ENCODE measurements around the gene NFE2L2. TPM values are rescaled to one million over a fixed set of nuclear protein-coding genes. Genes with fewer than 3 reads are reported as not detected.

NFE2L2 gene
- total and polyA plus RNA-seq, 2 experiments from 2014 or later, result 35.0 to 39.1 TPM

DNA sequence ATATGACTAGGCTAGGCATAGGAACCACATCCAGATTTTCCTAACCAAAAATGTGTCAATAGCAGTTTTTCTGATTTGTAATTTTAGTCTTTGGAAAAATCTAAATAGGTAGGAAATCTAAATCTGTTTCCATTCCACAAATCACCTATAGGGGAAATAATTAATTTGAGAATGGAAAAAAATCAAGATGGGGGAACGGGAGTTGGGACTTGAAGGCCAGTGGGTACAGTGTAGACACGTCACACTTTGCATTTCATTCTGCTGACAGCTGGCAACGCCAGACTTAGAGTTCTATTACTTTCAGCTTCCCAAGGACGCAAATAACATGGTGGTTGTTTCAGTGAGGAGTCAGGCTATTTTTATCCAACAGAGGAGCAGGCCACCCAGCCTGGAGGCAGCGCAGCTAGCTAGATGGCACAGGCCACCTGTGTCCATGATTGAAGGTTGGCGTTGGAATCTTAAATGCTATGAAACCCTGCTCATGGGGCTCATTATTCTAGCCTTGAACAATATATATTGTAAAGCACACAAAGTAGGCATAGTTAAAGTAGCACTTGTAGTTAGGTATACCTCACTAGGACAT lies 28.6 kb downstream of the NFE2L2 start:
- H3K36me3 Mint-ChIP-seq (ENCODE audit: low read depth), result peaks cover 30% of the 10 kb centered on the region
- no peak overlapping the region for H3K27ac ChIP-seq (ENCODE audit: low read depth)

More for the DNA sequence above, 28.6 kb downstream of the NFE2L2 start:
- DNase-seq (ENCODE audit: low spot score) (no peak), ATAC-seq (no peak)
- H4K20me1 ChIP-seq (replicated peaks; ENCODE audit: insufficient read depth), result peaks cover 53% of the 10 kb centered on the region
- no peak overlapping the region for H3K27ac Mint-ChIP-seq
- H3K4me1 Mint-ChIP-seq, result peaks cover 11% of the 10 kb centered on the region; the same call in 2 of the 3 replicates
- 0 out of 2 replicates have a peak, but pooled peaks cover 2% of the 10 kb centered on the region for H3F3A ChIP-seq (replicated peaks; ENCODE audit: low read depth)
- TF ChIP-seq CREB1 (CRISPR knock-in tag; IDR thresholded peaks at IDR 0.05; ENCODE audit: low read depth), result no peak
- no peak for TF ChIP-seq NANOG (IDR thresholded peaks at IDR 0.05; ENCODE audit: borderline replicate concordance)
- no peak for TF ChIP-seq EZH2phosphoT487 (IDR thresholded peaks at IDR 0.05; ENCODE audit: unreplicated experiment)
- no peak for TF ChIP-seq EZH2 (IDR thresholded peaks at IDR 0.05; ENCODE audit: low read depth, unreplicated experiment)
- no peak for TF ChIP-seq STAT1 (IDR thresholded peaks at IDR 0.05; ENCODE audit: unreplicated experiment)
- TF ChIP-seq, protein P1, sequence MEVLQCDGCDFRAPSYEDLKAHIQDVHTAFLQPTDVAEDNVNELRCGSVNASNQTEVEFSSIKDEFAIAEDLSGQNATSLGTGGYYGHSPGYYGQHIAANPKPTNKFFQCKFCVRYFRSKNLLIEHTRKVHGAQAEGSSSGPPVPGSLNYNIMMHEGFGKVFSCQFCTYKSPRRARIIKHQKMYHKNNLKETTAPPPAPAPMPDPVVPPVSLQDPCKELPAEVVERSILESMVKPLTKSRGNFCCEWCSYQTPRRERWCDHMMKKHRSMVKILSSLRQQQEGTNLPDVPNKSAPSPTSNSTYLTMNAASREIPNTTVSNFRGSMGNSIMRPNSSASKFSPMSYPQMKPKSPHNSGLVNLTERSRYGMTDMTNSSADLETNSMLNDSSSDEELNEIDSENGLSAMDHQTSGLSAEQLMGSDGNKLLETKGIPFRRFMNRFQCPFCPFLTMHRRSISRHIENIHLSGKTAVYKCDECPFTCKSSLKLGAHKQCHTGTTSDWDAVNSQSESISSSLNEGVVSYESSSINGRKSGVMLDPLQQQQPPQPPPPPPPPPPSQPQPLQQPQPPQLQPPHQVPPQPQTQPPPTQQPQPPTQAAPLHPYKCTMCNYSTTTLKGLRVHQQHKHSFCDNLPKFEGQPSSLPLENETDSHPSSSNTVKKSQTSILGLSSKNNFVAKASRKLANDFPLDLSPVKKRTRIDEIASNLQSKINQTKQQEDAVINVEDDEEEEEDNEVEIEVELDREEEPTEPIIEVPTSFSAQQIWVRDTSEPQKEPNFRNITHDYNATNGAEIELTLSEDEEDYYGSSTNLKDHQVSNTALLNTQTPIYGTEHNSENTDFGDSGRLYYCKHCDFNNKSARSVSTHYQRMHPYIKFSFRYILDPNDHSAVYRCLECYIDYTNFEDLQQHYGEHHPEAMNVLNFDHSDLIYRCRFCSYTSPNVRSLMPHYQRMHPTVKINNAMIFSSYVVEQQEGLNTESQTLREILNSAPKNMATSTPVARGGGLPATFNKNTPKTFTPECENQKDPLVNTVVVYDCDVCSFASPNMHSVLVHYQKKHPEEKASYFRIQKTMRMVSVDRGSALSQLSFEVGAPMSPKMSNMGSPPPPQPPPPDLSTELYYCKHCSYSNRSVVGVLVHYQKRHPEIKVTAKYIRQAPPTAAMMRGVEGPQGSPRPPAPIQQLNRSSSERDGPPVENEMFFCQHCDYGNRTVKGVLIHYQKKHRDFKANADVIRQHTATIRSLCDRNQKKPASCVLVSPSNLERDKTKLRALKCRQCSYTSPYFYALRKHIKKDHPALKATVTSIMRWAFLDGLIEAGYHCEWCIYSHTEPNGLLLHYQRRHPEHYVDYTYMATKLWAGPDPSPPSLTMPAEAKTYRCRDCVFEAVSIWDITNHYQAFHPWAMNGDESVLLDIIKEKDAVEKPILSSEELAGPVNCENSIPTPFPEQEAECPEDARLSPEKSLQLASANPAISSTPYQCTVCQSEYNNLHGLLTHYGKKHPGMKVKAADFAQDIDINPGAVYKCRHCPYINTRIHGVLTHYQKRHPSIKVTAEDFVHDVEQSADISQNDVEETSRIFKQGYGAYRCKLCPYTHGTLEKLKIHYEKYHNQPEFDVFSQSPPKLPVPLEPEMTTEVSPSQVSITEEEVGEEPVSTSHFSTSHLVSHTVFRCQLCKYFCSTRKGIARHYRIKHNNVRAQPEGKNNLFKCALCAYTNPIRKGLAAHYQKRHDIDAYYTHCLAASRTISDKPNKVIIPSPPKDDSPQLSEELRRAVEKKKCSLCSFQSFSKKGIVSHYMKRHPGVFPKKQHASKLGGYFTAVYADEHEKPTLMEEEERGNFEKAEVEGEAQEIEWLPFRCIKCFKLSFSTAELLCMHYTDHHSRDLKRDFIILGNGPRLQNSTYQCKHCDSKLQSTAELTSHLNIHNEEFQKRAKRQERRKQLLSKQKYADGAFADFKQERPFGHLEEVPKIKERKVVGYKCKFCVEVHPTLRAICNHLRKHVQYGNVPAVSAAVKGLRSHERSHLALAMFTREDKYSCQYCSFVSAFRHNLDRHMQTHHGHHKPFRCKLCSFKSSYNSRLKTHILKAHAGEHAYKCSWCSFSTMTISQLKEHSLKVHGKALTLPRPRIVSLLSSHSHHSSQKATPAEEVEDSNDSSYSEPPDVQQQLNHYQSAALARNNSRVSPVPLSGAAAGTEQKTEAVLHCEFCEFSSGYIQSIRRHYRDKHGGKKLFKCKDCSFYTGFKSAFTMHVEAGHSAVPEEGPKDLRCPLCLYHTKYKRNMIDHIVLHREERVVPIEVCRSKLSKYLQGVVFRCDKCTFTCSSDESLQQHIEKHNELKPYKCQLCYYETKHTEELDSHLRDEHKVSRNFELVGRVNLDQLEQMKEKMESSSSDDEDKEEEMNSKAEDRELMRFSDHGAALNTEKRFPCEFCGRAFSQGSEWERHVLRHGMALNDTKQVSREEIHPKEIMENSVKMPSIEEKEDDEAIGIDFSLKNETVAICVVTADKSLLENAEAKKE (CRISPR knock-in tag; IDR thresholded peaks at IDR 0.05), result no peak
- TF ChIP-seq, protein P2, sequence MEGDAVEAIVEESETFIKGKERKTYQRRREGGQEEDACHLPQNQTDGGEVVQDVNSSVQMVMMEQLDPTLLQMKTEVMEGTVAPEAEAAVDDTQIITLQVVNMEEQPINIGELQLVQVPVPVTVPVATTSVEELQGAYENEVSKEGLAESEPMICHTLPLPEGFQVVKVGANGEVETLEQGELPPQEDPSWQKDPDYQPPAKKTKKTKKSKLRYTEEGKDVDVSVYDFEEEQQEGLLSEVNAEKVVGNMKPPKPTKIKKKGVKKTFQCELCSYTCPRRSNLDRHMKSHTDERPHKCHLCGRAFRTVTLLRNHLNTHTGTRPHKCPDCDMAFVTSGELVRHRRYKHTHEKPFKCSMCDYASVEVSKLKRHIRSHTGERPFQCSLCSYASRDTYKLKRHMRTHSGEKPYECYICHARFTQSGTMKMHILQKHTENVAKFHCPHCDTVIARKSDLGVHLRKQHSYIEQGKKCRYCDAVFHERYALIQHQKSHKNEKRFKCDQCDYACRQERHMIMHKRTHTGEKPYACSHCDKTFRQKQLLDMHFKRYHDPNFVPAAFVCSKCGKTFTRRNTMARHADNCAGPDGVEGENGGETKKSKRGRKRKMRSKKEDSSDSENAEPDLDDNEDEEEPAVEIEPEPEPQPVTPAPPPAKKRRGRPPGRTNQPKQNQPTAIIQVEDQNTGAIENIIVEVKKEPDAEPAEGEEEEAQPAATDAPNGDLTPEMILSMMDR (conservative IDR thresholded peaks at IDR 0.05; ENCODE audit: low read depth in 2 of 2), result no peak
- TF ChIP-seq, protein P3, sequence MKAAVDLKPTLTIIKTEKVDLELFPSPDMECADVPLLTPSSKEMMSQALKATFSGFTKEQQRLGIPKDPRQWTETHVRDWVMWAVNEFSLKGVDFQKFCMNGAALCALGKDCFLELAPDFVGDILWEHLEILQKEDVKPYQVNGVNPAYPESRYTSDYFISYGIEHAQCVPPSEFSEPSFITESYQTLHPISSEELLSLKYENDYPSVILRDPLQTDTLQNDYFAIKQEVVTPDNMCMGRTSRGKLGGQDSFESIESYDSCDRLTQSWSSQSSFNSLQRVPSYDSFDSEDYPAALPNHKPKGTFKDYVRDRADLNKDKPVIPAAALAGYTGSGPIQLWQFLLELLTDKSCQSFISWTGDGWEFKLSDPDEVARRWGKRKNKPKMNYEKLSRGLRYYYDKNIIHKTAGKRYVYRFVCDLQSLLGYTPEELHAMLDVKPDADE (IDR thresholded peaks at IDR 0.05), result no peak
- TF ChIP-seq, protein P4, sequence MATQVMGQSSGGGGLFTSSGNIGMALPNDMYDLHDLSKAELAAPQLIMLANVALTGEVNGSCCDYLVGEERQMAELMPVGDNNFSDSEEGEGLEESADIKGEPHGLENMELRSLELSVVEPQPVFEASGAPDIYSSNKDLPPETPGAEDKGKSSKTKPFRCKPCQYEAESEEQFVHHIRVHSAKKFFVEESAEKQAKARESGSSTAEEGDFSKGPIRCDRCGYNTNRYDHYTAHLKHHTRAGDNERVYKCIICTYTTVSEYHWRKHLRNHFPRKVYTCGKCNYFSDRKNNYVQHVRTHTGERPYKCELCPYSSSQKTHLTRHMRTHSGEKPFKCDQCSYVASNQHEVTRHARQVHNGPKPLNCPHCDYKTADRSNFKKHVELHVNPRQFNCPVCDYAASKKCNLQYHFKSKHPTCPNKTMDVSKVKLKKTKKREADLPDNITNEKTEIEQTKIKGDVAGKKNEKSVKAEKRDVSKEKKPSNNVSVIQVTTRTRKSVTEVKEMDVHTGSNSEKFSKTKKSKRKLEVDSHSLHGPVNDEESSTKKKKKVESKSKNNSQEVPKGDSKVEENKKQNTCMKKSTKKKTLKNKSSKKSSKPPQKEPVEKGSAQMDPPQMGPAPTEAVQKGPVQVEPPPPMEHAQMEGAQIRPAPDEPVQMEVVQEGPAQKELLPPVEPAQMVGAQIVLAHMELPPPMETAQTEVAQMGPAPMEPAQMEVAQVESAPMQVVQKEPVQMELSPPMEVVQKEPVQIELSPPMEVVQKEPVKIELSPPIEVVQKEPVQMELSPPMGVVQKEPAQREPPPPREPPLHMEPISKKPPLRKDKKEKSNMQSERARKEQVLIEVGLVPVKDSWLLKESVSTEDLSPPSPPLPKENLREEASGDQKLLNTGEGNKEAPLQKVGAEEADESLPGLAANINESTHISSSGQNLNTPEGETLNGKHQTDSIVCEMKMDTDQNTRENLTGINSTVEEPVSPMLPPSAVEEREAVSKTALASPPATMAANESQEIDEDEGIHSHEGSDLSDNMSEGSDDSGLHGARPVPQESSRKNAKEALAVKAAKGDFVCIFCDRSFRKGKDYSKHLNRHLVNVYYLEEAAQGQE (IDR thresholded peaks at IDR 0.05; ENCODE audit: unreplicated experiment), result no peak
- no peak for TF ChIP-seq ZNF114 (CRISPR knock-in tag; IDR thresholded peaks at IDR 0.05)
- no peak for TF ChIP-seq JUNB (IDR thresholded peaks at IDR 0.05; ENCODE audit: unreplicated experiment)
- TF ChIP-seq POLR2AphosphoS5 (IDR thresholded peaks at IDR 0.05; ENCODE audit: low read depth), result no peak
- TF ChIP-seq ZNF331 (CRISPR knock-in tag; IDR thresholded peaks at IDR 0.05; ENCODE audit: low read depth), result no peak
- no peak overlapping the region for H3K4me3 ChIP-seq
- H3K79me2 ChIP-seq (replicated peaks; ENCODE audit: insufficient read depth), result peaks cover 60% of the 10 kb centered on the region
- peaks cover 25% of the 10 kb centered on the region for H3K36me3 ChIP-seq (ENCODE audit: insufficient read depth)
- H2AFZ ChIP-seq, result no peak overlapping the region
- H3K27me3 ChIP-seq (ENCODE audit: insufficient read depth), result no peaks in the 10 kb centered on the region
- no peak overlapping the region for H3K4me2 ChIP-seq
- no peak overlapping the region for H3K4me3 Mint-ChIP-seq
- H3K9me3 Mint-ChIP-seq, result no peaks in the 10 kb centered on the region
- H3K4me1 ChIP-seq (ENCODE audit: insufficient read depth), result peaks cover 10% of the 10 kb centered on the region
- H3K9me2 ChIP-seq (ENCODE audit: insufficient read depth), result no peaks in the 10 kb centered on the region
- H3K27me3 Mint-ChIP-seq (ENCODE audit: insufficient read depth, low read depth, poor library complexity), result peaks cover 5% of the 10 kb centered on the region

All from GM23338 (cell line).